IPS-NIHi7 (cell line): ENCODE measurements around the gene LRP8.
A peak's percentile ranks its signal among the peaks of the same experiment; 100 is the strongest.

Experiments used
- DNase-seq: peaks from one replicate; pipeline ENCODE4 v3.0.0; 2012; ENCODE audit warnings: mixed read lengths; ENCODE audit errors: extremely low spot score

The LRP8 gene

DNA sequence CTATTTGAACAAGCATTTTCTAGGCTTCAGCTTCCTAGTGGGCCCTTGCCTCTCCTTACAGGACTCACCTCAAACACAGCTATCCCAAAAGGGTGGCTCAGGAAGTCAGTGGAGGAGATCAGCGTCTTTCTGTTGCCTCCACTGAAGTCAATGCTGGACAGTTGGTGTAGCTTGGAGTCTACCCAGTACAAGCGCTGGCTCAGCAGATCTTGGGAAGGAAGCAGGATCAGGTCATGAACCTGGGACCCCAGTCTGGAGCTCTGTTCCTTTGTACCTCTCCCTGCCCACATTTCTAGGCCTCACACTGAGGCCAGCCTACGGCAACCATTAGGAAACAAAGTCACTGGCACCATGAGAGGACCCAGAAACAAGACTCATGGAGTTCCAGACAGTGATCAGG is 65.9 kb downstream of the LRP8 start:
- DNase-seq = no peak

DNA sequence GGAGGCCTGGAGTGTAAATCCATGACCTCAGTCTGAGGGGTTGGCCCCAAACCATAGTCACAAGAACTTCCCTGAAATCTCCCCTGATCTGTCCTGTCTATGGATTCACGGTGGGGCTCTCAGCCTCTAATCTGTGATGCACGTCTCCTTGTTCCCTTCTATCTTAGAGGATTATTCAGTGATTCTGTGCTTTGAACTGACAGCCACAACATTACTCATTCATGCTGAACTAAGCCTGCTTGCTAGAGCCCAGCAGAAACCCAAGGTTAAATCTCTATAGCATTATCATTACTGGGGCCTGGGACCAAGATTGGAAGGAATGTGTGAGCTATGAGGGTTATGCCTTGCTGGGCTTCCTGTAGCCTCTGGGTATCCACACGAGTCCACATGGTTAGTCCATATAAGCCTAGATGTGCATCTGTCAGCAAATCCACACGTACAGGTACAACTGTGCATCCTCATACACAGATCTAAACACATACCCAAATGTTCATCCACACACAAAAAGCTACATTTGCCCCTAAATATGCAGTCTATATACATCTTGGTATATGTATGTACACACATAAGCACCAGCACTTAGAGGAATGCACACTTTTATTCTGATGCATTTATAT is 67.1 kb downstream of the LRP8 start:
- no peak for DNase-seq

DNA sequence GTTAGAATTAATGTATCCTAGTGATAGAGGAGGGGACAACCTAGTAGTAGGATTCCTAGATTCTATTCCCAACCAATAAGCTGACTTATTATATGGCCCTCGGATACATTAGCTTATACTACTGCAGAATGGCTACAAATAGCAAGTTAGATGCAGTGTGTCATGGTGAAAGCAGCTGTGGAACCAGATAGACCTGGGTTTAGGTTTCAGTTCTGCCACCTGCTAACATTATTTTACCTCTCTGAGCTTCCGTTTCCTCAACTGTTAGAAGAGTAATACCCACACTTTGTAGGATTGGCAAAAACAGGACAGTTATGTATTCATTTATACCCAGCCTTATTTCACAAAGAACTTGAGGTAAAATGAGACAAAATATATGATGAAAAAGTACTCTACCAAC is 67.9 kb downstream of the LRP8 start:
- no peak for DNase-seq

DNA sequence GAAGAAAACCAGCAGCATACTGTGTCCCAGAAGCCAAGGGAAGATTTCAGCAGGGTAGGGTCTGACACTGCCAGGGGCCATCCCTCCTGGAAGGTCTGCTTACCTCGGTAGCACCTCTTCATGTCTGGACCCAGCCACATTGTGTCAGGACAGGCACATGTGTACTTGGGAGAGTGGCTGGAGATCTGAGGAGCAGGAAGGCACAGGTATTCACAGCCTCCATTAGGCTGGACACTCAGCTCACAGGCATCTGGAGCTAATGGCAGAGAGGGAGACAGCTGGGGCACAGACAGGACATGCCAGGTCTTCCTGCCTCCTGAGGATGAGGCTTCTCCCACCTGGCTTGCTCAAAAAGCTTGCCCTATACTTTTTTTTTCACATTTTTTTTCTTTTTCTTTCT is 69.7 kb downstream of the LRP8 start:
- DNase-seq = no peak

DNA sequence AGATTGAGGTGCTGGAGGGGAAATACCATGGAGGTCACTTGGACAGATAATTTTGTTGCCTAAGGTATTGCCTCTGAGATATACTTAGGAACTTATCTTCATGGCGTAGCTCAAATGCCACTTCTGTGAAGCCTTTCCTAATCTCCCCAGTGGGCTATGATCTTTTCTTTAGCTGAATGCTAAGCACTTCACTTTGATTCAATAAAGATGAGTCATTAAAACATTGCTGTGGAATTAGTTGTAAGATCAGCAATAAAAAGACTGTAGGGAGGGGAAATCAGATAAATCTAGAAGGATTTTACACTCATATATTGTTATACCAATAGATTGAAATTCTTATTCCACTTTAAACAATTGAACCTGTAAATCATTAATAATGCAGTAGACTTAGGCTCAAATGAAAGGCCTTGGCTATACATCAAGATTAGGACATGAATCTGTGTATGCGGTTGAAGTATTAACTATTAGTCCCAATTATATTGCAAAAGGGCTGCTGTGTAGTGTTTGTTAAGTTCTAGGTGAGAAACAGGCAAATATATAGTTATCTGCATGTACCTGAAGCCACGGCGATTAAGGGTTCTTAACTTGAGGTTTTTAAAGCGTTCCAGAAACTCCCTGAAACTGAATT is 70.3 kb downstream of the LRP8 start:
- no peak for DNase-seq

DNA sequence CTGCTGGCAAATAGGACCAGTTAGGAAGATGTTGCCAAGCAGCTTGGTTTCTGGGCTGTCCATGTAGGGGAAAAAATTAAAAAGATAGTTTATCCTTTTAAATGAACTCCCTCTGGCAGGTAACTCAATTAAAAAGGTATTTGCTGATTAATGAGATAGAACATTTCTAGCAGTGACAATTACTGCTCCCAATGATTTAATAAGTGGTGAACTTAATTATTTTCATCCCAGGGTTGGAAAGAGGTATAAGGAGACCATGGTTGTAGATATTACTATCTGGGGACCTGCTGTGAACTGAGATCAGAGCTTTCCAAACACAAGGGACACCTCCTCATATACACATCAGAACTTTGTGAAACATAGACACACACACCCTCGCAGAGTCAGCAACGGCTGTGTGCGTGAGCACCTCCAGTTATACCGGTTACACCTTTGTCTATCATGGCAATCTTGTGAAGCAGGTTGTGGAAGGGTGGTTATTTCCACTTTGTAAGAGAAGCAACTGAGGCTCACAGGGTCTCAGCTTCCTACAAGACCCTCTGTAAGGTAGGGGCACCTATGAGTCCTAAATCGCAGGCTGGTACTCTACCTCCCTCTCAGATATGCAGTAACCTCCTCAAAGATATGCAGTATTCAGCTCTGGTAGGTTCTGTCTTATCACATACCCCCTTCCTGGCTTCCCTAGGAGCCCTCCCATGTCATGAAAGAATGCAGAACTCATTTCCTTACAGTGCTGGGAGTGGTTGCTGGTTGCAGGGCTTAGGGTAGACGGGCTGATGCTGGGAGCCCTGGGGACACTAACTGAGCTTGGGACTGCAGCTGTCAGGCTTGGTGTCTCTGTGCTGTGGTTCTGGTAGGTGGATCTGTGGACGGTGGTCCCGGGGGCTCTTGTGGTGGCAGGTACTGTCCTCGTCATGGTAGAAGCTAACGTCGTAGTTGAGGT is 71.1 kb downstream of the LRP8 start:
- DNase-seq = no peak

DNA sequence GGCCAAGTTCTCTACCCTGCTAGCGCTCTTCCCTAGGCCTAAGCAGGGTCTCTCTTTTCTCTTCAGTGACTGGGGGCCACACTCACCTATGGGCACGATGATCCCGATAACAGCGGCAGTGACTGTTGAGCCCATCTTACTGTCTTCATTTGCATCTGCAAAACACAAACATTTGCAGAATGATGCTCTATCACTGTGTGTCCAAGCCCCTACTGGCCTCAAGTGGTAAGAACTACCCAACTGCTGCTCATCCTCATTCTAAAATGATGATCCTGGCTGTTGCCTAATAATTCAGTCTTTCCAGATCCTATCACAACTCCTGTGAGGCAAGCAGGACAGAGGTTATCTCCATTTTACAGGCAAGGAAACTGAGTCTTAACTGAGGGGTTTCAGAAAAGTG is 72.8 kb downstream of the LRP8 start:
- no peak for DNase-seq

DNA sequence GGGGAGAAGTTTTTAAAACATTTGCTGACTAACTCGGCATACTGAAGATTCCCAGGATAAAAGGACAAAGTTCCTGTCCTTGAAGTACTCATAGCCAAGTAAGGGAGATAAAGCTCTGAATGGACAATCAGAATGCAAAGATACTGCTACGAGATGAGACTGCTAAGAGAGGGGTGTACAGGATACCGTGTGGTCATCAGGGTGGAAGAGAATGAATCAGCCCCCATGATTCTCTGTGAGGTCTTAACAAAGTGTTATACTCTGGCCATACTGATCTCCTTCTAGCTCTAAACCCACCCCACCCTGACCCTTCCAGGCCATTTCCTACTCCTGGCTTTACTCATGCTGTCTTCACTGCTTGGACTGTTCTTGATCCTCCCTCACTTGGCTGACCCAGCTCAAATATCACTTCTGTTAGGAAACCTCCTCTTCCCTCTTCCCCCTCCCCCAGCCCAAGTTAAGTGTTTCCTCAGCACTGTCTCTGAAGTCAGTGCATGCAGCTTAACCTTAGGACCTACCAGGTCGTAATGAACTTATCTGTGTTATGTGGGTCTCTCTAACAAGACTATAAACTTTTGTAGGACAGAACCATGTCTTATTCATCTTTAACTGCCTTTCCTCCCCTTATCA is 73.7 kb downstream of the LRP8 start:
- no peak for DNase-seq

DNA sequence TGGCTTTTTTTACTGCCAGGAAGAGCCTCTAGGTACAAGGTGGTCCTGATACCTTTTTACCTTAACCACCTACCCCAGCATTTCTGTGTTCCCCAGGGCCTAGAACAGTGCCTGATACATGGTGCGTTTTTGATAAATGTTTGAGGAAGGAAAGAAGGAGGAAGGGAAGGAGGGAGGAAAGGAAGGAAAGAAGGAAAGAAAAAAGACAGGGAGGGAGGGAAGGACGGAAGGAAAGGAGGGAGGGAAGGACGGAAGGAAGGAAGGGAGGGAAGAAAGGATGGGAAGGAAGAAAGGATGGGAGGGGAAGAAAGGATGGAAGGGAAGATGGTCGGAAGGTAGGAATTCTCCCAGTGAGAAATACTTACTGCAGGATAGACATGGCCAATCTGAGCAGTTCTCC is 77.5 kb downstream of the LRP8 start:
- DNase-seq = no peak

DNA sequence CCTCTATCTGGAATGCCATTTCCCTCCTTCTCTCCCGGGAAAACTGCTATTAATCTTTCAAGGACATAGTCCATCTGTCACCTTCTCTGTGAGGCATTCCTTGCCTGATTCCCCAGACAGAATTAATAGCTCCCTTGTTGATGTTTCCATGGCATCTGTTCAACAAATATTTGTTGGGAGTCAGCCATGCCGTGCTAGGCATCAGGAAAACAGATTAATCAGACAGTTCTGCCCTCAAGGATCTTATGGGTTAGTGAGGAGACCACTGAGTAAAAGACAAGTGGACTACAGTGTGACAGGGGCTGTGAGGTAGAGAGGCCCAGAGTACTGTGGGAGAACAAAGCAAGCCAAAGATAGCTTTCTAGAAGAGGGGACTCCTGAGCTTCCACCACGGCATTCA is 78.2 kb downstream of the LRP8 start:
- DNase-seq = no peak

DNA sequence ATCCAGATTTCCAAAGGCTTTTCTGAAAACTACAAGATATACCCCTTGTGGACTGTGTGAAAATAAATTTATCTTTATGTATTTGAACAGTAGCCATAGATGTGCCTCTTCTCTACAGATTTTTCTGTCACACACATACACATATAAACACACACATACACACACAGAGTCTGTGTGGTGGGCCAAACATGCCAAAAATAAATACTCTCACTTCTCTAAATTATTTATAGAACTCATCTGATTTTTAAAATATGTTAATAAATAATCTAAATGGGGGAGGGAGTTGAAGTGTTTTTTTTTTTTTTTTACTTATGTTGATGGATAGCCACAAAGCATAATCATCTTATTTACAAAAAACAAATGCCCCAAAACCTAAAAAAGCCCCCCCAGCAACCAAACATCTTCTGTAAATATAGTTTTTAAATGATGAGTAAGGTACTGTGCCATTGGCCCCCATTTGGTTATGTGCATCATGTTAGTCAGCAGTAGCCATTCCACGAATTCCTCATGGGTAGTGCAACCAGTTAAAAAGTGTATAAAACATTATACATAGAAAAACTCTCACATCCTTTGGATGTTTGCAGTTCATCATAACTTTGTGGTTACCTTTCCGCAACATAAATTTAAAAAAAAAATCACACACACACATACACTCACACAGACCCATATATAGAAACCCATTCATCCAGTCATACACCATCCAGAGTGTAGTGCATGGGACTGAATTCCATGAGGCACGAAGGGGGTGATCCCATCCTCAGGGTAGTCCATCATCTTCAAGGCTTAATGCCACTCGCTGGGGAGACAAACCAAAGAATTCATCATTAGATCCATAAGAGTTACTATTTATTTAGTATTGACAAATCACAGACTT is 81.4 kb downstream of the LRP8 start:
- DNase-seq = no peak

DNA sequence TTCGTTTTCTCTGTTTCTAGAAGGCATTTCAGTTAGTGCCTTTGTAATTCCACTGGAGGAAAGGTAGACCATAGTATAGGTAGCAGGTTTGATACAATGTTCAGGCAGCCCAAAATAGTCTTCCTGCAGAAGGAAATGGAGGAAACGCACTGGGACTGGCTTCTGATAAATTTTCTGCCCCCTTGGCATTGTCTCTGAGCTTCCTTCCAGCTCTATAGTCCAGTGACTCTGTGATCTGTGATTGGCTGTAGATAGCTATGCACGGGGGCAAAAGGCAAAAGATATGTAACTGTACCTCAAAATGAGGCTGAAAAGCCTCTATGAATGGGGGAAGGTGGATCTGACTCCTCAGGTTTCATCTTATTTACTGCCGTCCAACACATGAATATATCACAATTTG is 83.7 kb downstream of the LRP8 start:
- no peak for DNase-seq

DNA sequence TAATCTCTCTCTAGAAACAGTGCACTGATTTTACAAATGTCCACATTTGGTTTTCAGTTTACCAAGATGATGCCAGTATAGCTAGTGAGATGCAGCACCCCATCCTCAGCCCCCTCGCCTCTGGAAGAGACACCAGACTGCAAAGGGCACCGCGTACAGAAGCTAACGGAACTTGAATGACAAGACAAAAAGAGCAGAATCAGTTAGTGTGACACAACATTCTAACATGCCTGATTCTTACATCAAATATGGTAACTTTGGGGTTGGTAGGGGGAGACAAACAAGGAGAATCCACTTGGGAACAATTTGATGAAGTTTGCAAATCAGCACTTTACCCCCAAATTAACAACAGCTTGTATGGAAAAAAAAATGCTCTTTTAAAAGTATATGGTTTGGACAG is 85.5 kb downstream of the LRP8 start:
- DNase-seq = no peak

DNA sequence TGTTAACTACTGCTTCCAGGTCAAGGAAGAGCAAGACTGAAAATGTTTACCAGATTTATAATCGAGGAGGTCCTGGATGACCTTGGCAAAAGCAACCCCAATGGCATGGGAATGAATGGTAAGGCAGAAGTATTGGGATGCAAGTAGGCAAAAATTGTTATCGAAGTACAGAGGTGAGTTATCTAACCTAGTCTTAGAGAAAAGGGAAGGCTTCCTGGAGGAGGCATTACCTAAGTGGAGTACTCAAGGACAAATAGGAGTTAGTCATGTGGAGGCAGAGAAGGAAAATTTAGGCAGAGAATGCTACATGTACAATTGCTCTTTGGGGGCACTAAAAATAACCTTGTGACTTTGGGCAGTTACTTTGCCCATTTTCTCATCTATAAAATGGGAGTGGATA is 86.0 kb downstream of the LRP8 start:
- no peak for DNase-seq

DNA sequence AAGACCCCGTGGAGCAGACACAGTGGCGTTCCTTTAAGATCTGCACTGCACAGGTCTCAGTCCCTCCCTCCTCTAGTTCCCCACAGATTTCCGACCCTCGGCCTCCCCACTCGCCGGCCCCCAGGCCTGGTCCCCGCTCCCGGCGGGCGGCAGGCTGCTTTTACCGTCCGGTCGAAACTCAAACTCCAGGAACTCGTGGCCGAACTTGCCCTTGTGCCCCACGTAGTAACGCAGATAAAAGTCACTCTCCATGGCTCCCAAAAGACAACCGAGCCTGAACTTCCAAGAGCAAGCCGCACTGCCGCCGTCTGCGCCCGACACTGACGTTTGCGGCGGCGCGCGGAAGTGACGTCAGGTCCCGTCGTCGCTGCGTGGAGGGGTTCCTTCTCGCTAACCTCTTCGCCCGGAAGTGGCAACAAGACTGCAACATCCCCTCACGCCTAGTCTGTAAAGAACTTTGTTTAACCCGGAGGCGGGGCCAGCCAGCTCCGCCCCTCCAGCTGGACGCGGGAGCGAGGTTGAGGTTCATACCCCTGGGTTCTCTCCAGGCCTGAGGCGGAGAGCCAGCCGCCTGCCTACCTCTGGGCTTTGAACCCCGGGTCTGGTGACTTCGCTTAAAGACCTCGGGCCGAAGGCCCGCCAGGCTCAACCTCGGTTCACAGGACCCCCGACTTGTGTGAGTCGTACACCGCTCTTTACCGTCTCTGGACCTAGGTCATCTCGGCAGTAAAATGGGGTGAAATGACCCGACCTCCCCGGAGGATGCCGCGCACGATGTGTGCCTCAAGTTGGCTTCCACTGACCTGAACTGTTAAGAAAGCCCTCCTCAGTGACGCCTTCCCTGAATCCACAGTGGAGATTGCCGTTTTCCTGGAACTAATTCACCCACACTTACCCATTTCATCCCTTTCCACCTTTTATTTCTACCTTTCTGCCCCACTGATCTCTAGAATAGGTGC is 89.4 kb downstream of the LRP8 start, which contains the start of gene MAGOH:
MAGOH (minus strand) TSS at position 322 of the 959 bp plus-strand sequence; CDS start at position 252, 70 bp downstream.
- DNase-seq = peak; percentile 100

DNA sequence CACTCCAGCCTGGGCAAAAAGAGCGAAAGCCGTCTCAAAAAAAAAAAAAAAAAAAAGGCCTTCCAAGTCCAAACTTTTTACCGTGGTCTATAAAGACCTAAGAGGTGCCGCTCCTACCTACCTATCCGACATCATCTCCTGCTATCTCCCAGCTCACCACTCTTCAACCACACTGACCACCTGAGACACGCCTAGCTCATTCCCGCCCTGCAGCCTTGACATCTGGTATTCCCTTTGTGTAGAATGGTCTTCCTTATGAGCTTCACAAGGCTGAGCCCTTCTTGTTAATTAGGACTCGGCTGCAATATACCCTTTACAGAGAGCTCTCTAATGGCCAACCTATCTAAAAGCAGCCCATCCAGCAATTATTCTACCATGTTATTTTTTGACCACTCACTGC is 90.2 kb downstream of the LRP8 start:
- no peak for DNase-seq

DNA sequence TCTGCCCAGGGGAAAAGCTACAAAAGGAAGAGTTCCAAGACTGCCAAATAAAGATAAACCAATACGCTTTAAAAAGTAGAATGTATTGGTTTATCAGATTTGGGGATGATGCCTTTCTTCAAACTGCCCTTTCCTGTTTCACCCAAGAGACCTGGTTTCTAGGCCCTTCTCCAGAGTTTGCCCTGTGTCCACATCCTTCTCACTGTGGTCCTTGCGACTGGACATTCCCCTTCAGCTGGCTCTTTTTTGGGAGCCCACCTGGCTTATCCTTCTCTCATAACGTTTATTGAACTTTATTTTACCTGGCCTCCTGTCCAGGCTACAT is 106.9 kb downstream of the LRP8 start:
- DNase-seq = no peak

DNA sequence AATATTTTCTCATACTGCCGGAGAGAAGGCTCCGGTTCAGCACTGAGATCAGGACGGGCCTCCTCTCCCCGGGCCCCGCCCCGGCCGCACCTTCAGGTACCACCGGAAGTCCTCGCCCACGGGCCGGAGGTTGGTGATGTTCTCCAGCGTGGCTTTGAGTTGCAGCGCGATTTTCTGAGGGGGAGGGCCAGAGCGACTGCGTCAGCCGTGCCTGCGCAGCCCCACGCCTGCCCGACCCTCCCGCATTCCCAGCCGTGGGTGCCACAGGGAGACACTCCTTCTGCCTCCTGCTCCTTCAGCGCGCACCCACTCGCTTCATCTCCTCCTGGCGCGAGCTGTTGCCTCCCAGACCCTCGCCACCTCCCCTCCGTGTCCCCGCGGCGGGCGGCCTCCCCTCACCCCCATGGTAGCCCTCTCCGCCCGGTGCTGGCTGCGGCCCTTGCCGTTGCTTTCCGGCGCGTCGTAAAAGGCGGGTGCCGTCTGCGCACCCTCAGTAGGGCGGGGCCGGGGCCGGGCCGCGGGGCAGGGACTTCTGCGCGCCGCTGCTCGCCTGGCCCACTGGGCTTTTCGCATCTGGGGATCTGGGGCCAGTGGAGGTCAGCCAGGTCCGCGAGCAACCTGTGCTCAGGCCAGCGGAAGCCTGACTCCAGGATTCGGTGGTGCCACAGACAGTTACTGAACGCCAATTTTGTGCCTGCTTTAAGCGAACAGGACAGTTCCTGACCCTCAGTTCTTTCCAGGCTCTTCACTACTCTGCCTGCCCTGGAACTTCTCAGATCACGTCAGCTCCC is 107.5 kb downstream of the LRP8 start, which contains the start of gene CZIB:
CZIB (minus strand) TSS at position 464 of the 791 bp plus-strand sequence; CDS start at position 405, 59 bp downstream.
- peak; percentile 97 for DNase-seq

DNA sequence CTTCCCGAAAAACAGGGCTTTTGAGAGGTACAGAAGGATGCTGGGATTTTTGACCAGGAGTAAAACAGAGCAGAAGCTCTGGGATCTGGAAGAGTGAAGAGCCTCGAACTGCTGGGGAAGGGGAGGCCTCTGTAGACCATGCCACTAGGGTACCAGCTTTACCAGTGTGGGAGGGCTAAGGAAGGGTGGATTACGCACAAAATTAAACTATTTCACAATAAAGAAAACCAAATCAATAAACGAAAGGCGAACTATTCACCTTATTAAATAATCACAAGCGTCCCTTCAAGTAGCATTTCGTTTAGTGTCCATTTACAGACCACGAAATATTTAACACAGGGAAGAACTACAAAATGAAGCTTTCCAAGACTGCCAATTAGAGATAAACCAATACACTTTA is 108.2 kb downstream of the LRP8 start:
- no peak for DNase-seq
